HCT116 (cell line): ENCODE data around the gene LRP1B.

ENCODE experiments used
- CEBPB ChIP-seq: IDR thresholded peaks from 2 replicates; pipeline ENCODE4 v1.6.1; 2012; ENCODE audit warnings: low read depth
- CTCF ChIP-seq, 3 experiments: fragments of 200-600 bp in 1 of 3; sonication (generic) in 1 of 3; IDR thresholded peaks in 2 of 3; conservative IDR thresholded peaks in 1 of 3; 2 replicates each; pipeline ENCODE4 v1.5.1; 2012 to 2017; ENCODE audit warnings: low read depth in 2 of 3, low read length in 2 of 3, antibody characterized with exemption in 1 of 3, borderline replicate concordance in 1 of 3, control low read depth in 1 of 3, mild to moderate bottlenecking in 1 of 3, mixed read lengths in 1 of 3, mixed run types in 1 of 3, moderate library complexity in 1 of 3; ENCODE audit not compliant: insufficient read depth in 1 of 3
- POLR2A ChIP-seq: IDR thresholded peaks from 2 replicates; pipeline ENCODE4 v1.7.0; 2011; ENCODE audit warnings: borderline replicate concordance; ENCODE audit not compliant: insufficient read depth, insufficient read length; ENCODE audit errors: extremely low read depth
- RAD21 ChIP-seq: IDR thresholded peaks from 2 replicates; pipeline ENCODE4 v1.6.1; 2012; ENCODE audit warnings: low read depth, mild to moderate bottlenecking

GRCh38 chr2:141182246-141182645 is 948.6 kb downstream of the LRP1B start:
- TF ChIP-seq POLR2A (no peak), RAD21 (no peak), CTCF (IDR thresholded peaks at IDR 0.05 in 2 of 3, conservative IDR thresholded peaks at IDR 0.05 in 1 of 3; ENCODE audit: borderline replicate concordance in 1 of 3, insufficient read depth in 1 of 3, low read depth in 2 of 3, low read length in 2 of 3) (no peak), CEBPB (no peak)
